NCI-H1694 treated with DMSO at 0.1 percent for 48 hours (cell line): ENCODE results near the gene DNAJC3.

Source experiments
- DNase-seq: peaks from one replicate; lab custom pipeline; 2025; lab: John Stamatoyannopoulos, UW

DNAJC3 gene

DNA sequence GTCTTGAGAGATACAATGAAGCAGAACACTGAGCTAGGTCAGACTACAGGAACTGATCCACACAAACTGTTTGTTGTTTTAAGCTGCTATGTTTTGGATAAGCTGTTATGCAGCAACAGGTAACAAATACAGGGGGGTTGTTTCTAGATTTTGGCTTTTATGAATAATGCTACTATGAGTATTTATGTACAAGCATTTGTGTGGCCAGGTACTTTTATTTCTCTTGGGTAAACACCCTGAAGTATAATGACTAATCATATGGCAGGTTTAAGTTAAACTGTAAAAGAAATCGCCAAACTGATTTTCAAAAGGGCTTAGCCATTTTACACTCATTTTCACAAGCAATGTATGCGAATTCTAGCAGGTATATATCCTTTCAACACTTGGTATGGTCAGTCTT is 166.0 kb downstream of the DNAJC3 start:
- no peak for DNase-seq
